Neural crest cell (in vitro differentiated cells): ENCODE results near the gene IL15. TPM values are rescaled to one million over a fixed set of nuclear protein-coding genes. Genes with fewer than 3 reads are reported as not detected.
"Not testable (repeated sequence)": the region's sequence is repeated elsewhere in the genome, so short reads cannot be mapped to it uniquely, and the experiment has no call there.

Source experiments
- DNase-seq: peaks from one replicate; pipeline ENCODE4 v3.0.0; 2021; ENCODE audit warnings: low read depth, mixed read lengths, low spot score
- H3K27ac Mint-ChIP-seq: one replicate; pipeline ENCODE4 v1.8.0; 2021; ENCODE audit warnings: mild to moderate bottlenecking, mixed read lengths; ENCODE audit not compliant: unreplicated experiment
- H3K27me3 Mint-ChIP-seq: 2 replicates; pipeline ENCODE4 v1.8.0; 2021; ENCODE audit warnings: low read depth, mild to moderate bottlenecking, mixed read lengths
- H3K36me3 Mint-ChIP-seq: 2 replicates; pipeline ENCODE4 v1.8.0; 2021; ENCODE audit warnings: low read depth, mild to moderate bottlenecking, mixed read lengths
- H3K4me1 Mint-ChIP-seq: 2 replicates; pipeline ENCODE4 v1.8.0; 2021; ENCODE audit warnings: mixed read lengths
- H3K4me3 Mint-ChIP-seq: one replicate; pipeline ENCODE4 v1.8.0; 2021; ENCODE audit warnings: mild to moderate bottlenecking, mixed read lengths
- H3K9me3 Mint-ChIP-seq: 2 replicates; pipeline ENCODE4 v1.8.0; 2021; ENCODE audit warnings: mixed read lengths
- CTCF ChIP-seq: fragments of 200-600 bp; sonication (generic); conservative IDR thresholded peaks from 2 replicates; pipeline ENCODE4 v1.5.0; 2021; ENCODE audit warnings: antibody characterized with exemption, mild to moderate bottlenecking
- long read RNA-seq: library from polyadenylated mRNA; unstranded; transcript quantifications from one replicate; pipeline ENCODE4 v2.0.0, GENCODE V29; 2020
- total RNA-seq: library from RNA; stranded (reverse); gene quantifications from 2 replicates; pipeline ENCODE4 v1.2.1, GENCODE V29; 2021

The IL15 gene
- not detected in 2 replicates for total RNA-seq
- long read RNA-seq, result 0 reads

- H3K9me3 Mint-ChIP-seq, result no peaks in the 10 kb centered on the region
- no peak for TF ChIP-seq CTCF
- H3K4me3 Mint-ChIP-seq, result peak within 1 kb of the TSS; percentile 88
- peak; percentile 1 for DNase-seq
- H3K4me1 Mint-ChIP-seq, result peaks cover 8% of the 10 kb centered on the region
- H3K27me3 Mint-ChIP-seq, result peaks cover 64% of the 10 kb centered on the region
- no peak within 1 kb of the TSS for H3K27ac Mint-ChIP-seq
- no peaks in the 10 kb centered on the region for H3K36me3 Mint-ChIP-seq
Observed at GRCh38 chr4:141636082-141636770, at the start of gene IL15. TSS of gene IL15 (plus strand) at chr4:141636583. CDS start at chr4:141719465, 82,882 bp downstream.

GRCh38 chr4:141587897-141588296 is 48.5 kb upstream of the IL15 start:
- DNase-seq, result no peak
- H3K27me3 Mint-ChIP-seq, result no peaks in the 10 kb centered on the region
- H3K4me1 Mint-ChIP-seq, result no peaks in the 10 kb centered on the region
- H3K9me3 Mint-ChIP-seq, result peaks cover 14% of the 10 kb centered on the region
- H3K4me3 Mint-ChIP-seq, result no peak overlapping the region
- no peak overlapping the region for H3K27ac Mint-ChIP-seq
- no peak for TF ChIP-seq CTCF
- H3K36me3 Mint-ChIP-seq, result peaks cover 2% of the 10 kb centered on the region

GRCh38 chr4:141595531-141595930 is 40.9 kb upstream of the IL15 start:
- no peaks in the 10 kb centered on the region for H3K4me1 Mint-ChIP-seq
- no peak for DNase-seq
- H3K36me3 Mint-ChIP-seq, result no peaks in the 10 kb centered on the region
- TF ChIP-seq CTCF, result no peak
- no peak overlapping the region for H3K27ac Mint-ChIP-seq
- peaks cover 3% of the 10 kb centered on the region for H3K9me3 Mint-ChIP-seq
- no peaks in the 10 kb centered on the region for H3K27me3 Mint-ChIP-seq
- H3K4me3 Mint-ChIP-seq, result no peak overlapping the region

- Mint-ChIP-seq H3K36me3 (no peaks in the 10 kb centered on the region), H3K27me3 (no peaks in the 10 kb centered on the region), H3K9me3 (peaks cover 2% of the 10 kb centered on the region), H3K4me3 (no peak overlapping the region), H3K27ac (no peak overlapping the region), H3K4me1 (no peaks in the 10 kb centered on the region)
- DNase-seq, result no peak
- no peak for TF ChIP-seq CTCF
Observed at GRCh38 chr4:141599853-141600252, 36.5 kb upstream of the IL15 start.

GRCh38 chr4:141604683-141605082 is 31.7 kb upstream of the IL15 start:
- H3K36me3 Mint-ChIP-seq, H3K4me3 Mint-ChIP-seq, H3K4me1 Mint-ChIP-seq, H3K27ac Mint-ChIP-seq, DNase-seq, H3K9me3 Mint-ChIP-seq, H3K27me3 Mint-ChIP-seq: not testable (repeated sequence)

- no peak for TF ChIP-seq CTCF
- peaks cover 2% of the 10 kb centered on the region for H3K9me3 Mint-ChIP-seq
Observed at GRCh38 chr4:141605425-141605856, 30.9 kb upstream of the IL15 start.

More at GRCh38 chr4:141605425-141605856, 30.9 kb upstream of the IL15 start:
- Mint-ChIP-seq H3K4me3 (no peak overlapping the region), H3K36me3 (no peaks in the 10 kb centered on the region), H3K27me3 (no peaks in the 10 kb centered on the region), H3K27ac (no peak overlapping the region), H3K4me1 (no peaks in the 10 kb centered on the region)
- no peak for DNase-seq
